HFF-Myc (cell line): ENCODE measurements around the gene CNTN5.

Experiments
- DNase-seq: peaks from one replicate; pipeline ENCODE4 v3.0.0-alpha.2; 2011; ENCODE audit warnings: low read depth; ENCODE audit errors: extremely low read depth
- H3K4me3 ChIP-seq: replicated peaks from 2 replicates; pipeline ENCODE4 v1.5.1; 2011; ENCODE audit warnings: low read depth, mild to moderate bottlenecking, control low read depth, low read length
- CTCF ChIP-seq: IDR thresholded peaks from 2 replicates; pipeline ENCODE4 v1.5.1; 2012; ENCODE audit warnings: mild to moderate bottlenecking, low read depth, low read length, control low read depth; ENCODE audit errors: missing control alignments

Gene CNTN5

DNA sequence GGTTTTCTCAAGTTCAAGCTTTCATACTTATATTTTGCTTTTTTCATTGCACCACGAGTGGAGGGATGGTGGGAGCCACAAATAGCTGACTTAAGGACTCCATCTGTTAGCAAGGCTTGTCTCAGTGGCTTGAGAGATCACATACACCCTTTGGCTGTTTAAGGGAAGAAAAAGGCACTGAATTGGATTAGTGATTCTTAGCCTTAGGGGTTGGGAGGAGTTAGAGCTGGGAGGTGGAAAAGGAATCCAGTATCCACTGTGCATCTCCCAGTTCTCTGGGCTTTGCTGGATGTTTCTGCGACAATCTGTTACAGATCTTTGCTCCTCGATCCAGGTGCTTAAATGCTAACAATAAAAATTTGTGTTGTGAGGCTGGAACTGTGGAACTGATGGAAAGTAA, 593.6 kb downstream of the CNTN5 start:
- no peak overlapping the region for H3K4me3 ChIP-seq
- TF ChIP-seq CTCF, result no peak
- no peak for DNase-seq

GRCh38 chr11:99630629-99631028, 609.9 kb downstream of the CNTN5 start:
- no peak for DNase-seq
- no peak overlapping the region for H3K4me3 ChIP-seq
- no peak for TF ChIP-seq CTCF

DNA sequence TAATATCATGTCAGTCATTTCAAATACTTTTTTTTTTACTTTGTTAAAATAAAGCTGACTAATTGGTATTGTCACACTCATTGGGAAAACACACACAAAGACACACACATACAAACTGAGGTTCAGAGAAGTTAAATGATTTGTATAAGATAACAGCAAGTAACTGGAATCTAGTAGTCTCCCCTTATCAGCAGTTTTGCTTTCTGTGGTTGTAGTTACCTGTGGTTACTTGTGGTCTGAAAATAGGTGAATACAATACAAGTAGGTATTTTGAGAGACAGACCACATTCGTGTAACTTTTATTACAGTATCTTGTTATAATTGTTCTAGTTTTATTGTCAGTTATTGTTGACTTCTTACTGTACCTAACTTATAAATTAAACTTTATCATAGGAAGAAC, 610.9 kb downstream of the CNTN5 start:
- no peak for DNase-seq
- H3K4me3 ChIP-seq, result no peak overlapping the region
- no peak for TF ChIP-seq CTCF

GRCh38 chr11:99632969-99633368, 612.2 kb downstream of the CNTN5 start:
- no peak for DNase-seq
- H3K4me3 ChIP-seq, result no peak overlapping the region
- TF ChIP-seq CTCF, result no peak

GRCh38 chr11:99634581-99634980, 613.8 kb downstream of the CNTN5 start:
- TF ChIP-seq CTCF, result no peak
- no peak for DNase-seq
- H3K4me3 ChIP-seq, result no peak overlapping the region

DNA sequence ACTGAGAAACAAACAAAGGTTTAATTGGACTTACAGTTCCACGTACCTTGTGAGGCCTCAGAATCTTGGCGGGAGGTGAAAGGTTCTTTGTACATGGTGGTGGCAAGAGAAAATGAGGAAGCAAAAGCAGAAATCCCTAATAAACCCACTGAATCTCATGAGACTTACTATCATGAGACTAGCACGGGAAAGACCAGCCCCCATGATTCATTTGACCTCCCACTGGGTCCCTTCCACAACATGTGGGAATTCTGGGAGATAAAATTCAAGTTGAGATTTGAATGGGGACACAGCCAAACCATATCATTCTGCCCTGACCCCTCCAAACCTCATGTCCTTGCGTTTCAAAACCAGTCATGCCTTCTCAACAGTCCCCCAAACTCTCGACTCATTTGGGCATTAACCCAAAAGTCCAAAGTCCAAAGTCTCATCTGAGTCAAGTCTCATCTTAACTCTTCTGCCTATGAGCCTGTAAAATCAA, 617.4 kb downstream of the CNTN5 start:
- no peak for TF ChIP-seq CTCF
- no peak for DNase-seq
- H3K4me3 ChIP-seq, result no peak overlapping the region

GRCh38 chr11:99640671-99641070, 619.9 kb downstream of the CNTN5 start:
- no peak overlapping the region for H3K4me3 ChIP-seq
- no peak for DNase-seq
- no peak for TF ChIP-seq CTCF
